Karpas-422 (cell line): ENCODE measurements around the gene SPDYE3. TPM values are rescaled to one million over a fixed set of nuclear protein-coding genes. Genes with fewer than 3 reads are reported as not detected.

ENCODE experiments used
- DNase-seq: peaks from one replicate; pipeline ENCODE4 v3.0.0-alpha.2; 2015
- H2AFZ ChIP-seq: fragments of 200-600 bp; sonication (generic); 2 replicates; pipeline ENCODE4 v1.6.1; 2014; ENCODE audit warnings: antibody characterized with exemption, low read length, mixed read lengths
- H3K27ac ChIP-seq: fragments of 200-600 bp; sonication (generic); 2 replicates; pipeline ENCODE4 v1.5.1; 2014; ENCODE audit warnings: mild to moderate bottlenecking, low read length, moderate library complexity
- H3K27me3 ChIP-seq: fragments of 200-600 bp; sonication (generic); 2 replicates; pipeline ENCODE4 v1.6.1; 2014; ENCODE audit warnings: low read length, mixed read lengths
- H3K36me3 ChIP-seq: fragments of 200-600 bp; sonication (generic); 2 replicates; pipeline ENCODE4 v1.6.1; 2014; ENCODE audit warnings: low read length, mixed read lengths; ENCODE audit not compliant: insufficient read depth
- H3K4me1 ChIP-seq: fragments of 200-600 bp; sonication (generic); 2 replicates; pipeline ENCODE4 v1.6.1; 2014; ENCODE audit warnings: mild to moderate bottlenecking, low read length, mixed read lengths
- H3K4me2 ChIP-seq: fragments of 200-600 bp; sonication (generic); 2 replicates; pipeline ENCODE4 v1.6.1; 2014; ENCODE audit warnings: low read length, low read depth, mild to moderate bottlenecking; ENCODE audit not compliant: poor library complexity, severe bottlenecking
- H3K4me3 ChIP-seq: fragments of 200-600 bp; sonication (generic); 2 replicates; pipeline ENCODE4 v1.5.1; 2014; ENCODE audit warnings: mild to moderate bottlenecking, antibody characterized with exemption, low read length, mixed read lengths
- H3K79me2 ChIP-seq: fragments of 200-600 bp; sonication (generic); 2 replicates; pipeline ENCODE4 v1.6.1; 2014; ENCODE audit warnings: mild to moderate bottlenecking, low read length, mixed read lengths
- H3K9ac ChIP-seq: fragments of 200-600 bp; sonication (generic); 2 replicates; pipeline ENCODE4 v1.6.0; 2014; ENCODE audit warnings: low read length
- H3K9me2 ChIP-seq: fragments of 200-600 bp; sonication (generic), shearing (Covaris generic); replicated peaks from 2 replicates; pipeline ENCODE4 v1.6.0; 2014; ENCODE audit warnings: mild to moderate bottlenecking, low read length, moderate library complexity; ENCODE audit not compliant: insufficient read depth
- H3K9me3 ChIP-seq: fragments of 300-700, 200-600 bp; sonication (generic); 2 replicates; pipeline ENCODE4 v1.6.1; 2014; ENCODE audit warnings: low read length, mixed read lengths
- H4K20me1 ChIP-seq: fragments of 200-600 bp; sonication (generic); 2 replicates; pipeline ENCODE4 v1.6.1; 2014; ENCODE audit warnings: mild to moderate bottlenecking, antibody characterized with exemption, low read length, low read depth; ENCODE audit not compliant: insufficient read depth
- small RNA-seq: library from RNA; depleted of rRNA; stranded (forward); fragments of <200 nt; gene quantifications from one replicate; pipeline ENCODE3, GENCODE V24; 2014
- total RNA-seq: library from RNA; depleted of rRNA; stranded (reverse); fragments of >200 nt; shearing (Covaris generic); gene quantifications from 2 replicates; pipeline ENCODE4 v1.2.3, GENCODE V29; 2014; ENCODE audit warnings: low replicate concordance; rRNA removed

SPDYE3 gene
- total RNA-seq, 1 experiment from 2014 or later = not detected

DNA sequence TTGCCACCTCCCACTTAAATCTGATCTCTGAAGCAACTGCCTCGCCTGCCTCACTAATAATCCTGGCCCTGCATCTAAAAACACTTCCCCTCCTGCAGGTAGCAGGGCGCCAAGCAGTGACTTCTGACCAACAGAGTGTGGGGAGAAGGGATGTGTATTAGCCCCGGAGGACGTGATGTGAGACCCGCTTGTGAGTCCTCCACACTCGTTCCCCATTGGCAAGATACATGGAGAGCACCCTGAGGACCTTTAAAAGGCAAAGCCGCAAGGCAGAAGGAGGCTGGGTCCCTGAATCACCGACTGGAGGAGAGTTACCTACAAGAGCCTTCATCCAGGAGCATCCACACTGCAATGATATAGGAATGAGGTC lies 59.7 kb downstream of the SPDYE3 start:
- Histone ChIP-seq H2AFZ (no peak overlapping the region), H3K36me3 (peaks cover 9% of the 10 kb centered on the region; the same call in 1 of the 2 replicates), H3K4me1 (peaks cover 57% of the 10 kb centered on the region), H3K9ac (peak overlapping the region; percentile 24), H3K4me2 (no peak overlapping the region), H3K9me3 (no peaks in the 10 kb centered on the region), H3K27ac (peak overlapping the region; percentile 96), H4K20me1 (no peaks in the 10 kb centered on the region), H3K4me3 (no peak overlapping the region), H3K27me3 (no peaks in the 10 kb centered on the region), H3K9me2 (no peaks in the 10 kb centered on the region), H3K79me2 (no peaks in the 10 kb centered on the region)
- no peak for DNase-seq

DNA sequence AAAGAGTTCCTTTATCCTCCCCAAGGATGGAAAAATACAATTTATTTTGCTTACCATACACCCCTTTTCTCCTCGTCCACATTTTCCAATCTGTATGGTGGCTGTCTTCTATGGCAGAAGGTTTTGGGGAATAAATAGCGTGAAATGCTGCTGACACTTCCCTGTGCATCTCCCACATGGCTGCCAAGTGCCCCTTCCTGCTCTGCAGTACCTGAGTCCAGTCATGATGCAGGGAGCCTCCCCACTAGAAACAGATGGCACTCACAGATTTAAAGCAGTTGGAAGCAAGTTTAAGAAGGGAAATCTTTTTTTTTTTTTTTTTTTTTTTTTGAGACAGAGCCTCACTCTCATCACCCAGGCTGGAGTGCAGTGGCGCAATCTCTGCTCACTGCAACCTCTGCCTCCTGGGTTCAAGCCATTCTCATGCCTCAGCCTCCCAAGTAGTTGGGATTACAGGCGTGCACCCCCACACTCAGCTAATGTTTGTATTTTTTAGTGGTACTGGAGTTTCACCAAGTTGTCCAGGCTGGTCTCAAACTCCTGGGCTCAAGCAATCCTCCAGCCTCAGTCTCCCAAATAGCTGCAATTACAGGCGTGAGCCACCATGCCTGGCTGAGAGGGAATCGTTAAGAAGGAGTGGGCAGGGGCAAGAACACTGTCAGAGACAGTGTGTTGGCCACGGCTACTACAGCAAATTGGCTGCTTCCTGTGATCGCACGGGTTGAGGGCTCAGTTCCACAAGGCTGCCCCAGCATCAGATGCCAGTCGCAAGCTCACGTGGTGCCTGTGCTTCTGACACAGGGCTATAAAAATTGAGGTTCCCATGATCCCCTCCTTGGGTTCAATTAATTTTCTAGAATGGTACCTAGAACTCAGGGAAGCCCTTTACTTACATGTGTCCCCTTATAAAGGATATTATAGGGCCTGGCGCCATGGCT lies 60.4 kb downstream of the SPDYE3 start:
- no peak overlapping the region for H3K4me3 ChIP-seq
- H3K4me2 ChIP-seq = peak overlapping the region; percentile 59
- H4K20me1 ChIP-seq = no peaks in the 10 kb centered on the region
- peak; percentile 66 for DNase-seq
- no peaks in the 10 kb centered on the region for H3K9me2 ChIP-seq
- no peaks in the 10 kb centered on the region for H3K9me3 ChIP-seq
- no peak overlapping the region for H2AFZ ChIP-seq
- H3K27ac ChIP-seq = peak overlapping the region; percentile 96
- H3K79me2 ChIP-seq = no peaks in the 10 kb centered on the region
- H3K27me3 ChIP-seq = no peaks in the 10 kb centered on the region
- H3K4me1 ChIP-seq = peaks cover 62% of the 10 kb centered on the region
- H3K36me3 ChIP-seq = peaks cover 7% of the 10 kb centered on the region; the same call in 1 of the 2 replicates
- peak overlapping the region; percentile 72 for H3K9ac ChIP-seq

DNA sequence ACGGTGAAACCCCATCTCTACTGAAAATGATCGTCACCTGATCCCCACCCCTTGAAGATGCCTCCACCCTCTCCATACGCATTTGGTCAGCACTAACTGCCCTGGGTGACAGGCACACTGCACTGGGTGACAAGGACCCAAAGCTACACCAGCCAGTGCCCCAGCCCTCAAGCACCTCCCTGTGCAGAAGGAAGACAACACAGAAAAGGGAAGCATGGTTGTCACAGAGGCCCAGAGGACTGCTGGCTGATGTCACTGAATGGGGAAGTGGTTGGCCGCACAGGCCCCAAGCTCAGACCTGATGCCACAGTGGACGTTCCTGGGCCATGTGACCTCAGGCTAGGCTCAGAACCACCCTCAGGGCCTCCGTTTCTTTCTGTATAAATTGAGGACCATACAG lies 61.6 kb downstream of the SPDYE3 start:
- Histone ChIP-seq H3K27ac (peak overlapping the region; percentile 96), H3K36me3 (no peaks in the 10 kb centered on the region), H3K9ac (peak overlapping the region; percentile 72), H4K20me1 (no peaks in the 10 kb centered on the region), H2AFZ (no peak overlapping the region; the same call in 1 of the 2 replicates), H3K4me2 (peak overlapping the region; percentile 59), H3K79me2 (no peaks in the 10 kb centered on the region), H3K4me3 (no peak overlapping the region), H3K4me1 (peaks cover 62% of the 10 kb centered on the region), H3K27me3 (no peaks in the 10 kb centered on the region), H3K9me3 (no peaks in the 10 kb centered on the region), H3K9me2 (no peaks in the 10 kb centered on the region)
- peak; percentile 92 for DNase-seq

DNA sequence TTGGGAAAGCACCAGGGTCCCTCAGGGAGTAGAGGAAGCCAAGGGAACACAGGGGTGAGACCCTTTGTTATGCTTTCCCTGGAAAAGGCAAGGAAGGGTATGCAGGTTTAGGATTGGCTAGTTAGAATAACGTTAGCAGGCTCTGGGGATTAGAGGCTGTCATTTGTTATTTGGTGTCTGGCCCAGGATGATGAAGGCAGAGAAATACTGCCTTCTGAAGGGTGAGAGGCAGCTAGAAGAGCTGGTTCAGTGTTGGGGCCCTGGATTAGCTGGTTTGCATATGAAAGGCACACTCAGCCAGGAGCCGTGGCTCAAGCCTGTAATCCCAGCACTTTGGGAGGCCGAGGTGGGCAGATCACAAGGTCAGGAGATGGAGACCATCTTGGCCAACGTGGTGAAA lies 62.8 kb downstream of the SPDYE3 start:
- peaks cover 59% of the 10 kb centered on the region for H3K4me1 ChIP-seq

DNA sequence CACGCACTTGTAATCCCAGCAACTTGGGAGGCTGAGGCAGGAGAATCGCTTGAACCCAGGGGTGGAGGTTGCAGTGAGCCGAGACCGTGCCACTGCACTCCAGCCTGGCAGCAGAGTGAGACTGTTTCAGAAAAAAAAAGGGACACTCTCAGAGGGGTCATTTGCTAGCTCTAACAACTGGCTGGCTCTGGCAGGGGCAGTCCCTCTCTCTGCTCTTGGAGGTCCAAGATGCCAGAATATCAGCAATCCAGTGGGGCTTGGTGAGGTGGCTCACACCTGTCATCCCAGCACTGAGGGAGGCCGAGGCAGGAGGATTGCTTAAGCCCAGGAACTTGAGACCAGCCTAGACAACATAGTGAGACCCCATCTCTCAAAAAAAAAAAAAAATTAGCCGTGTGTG lies 63.2 kb downstream of the SPDYE3 start:
- DNase-seq = no peak
- Histone ChIP-seq H3K4me3 (no peak overlapping the region), H3K4me2 (no peak overlapping the region), H3K4me1 (peaks cover 56% of the 10 kb centered on the region), H3K27ac (no peak overlapping the region), H3K9ac (no peak overlapping the region), H3K79me2 (no peaks in the 10 kb centered on the region), H3K9me3 (no peaks in the 10 kb centered on the region), H4K20me1 (no peaks in the 10 kb centered on the region), H3K9me2 (no peaks in the 10 kb centered on the region), H2AFZ (no peak overlapping the region), H3K36me3 (no peaks in the 10 kb centered on the region), H3K27me3 (no peaks in the 10 kb centered on the region)

More for the DNA sequence above, 62.8 kb downstream of the SPDYE3 start:
- Histone ChIP-seq H3K4me3 (no peak overlapping the region), H3K4me2 (peak overlapping the region; percentile 11), H3K79me2 (no peaks in the 10 kb centered on the region), H3K9ac (0 out of 2 replicates have a peak overlapping the region, but pooled peaks have one; percentile 38), H4K20me1 (no peaks in the 10 kb centered on the region), H3K36me3 (no peaks in the 10 kb centered on the region), H2AFZ (no peak overlapping the region), H3K27me3 (no peaks in the 10 kb centered on the region), H3K9me2 (no peaks in the 10 kb centered on the region), H3K9me3 (no peaks in the 10 kb centered on the region), H3K27ac (peak overlapping the region; percentile 96)
- no peak for DNase-seq

DNA sequence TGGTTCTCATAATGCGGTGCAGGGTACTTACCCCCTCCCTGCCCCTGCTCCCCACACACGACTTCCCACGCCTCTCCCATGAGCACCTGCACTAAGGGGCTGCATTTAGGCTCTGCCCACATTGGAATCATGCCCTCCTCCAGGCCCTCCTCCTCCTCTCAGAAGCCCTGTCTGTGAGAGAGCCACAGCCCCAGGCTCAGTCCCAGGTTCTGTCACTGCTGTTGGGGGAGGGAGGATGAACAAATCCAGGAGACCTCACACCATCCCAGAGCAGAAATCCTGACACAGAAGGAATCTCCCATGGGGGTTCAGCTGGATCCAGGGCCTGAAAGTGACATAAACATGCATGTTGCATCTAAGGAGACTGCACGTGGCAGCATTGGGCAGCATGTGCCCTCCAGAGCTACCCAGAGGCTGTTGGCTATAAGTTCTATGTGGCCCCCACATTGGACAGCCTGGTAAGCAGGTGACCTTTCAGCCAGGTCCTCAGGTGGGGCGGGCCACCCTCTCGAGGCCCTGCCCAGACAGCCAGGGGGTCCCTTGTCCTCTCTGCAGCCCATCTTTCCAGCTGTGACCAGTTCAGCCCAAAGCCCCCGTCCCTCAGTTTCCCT lies 64.2 kb downstream of the SPDYE3 start:
- Histone ChIP-seq H3K79me2 (no peaks in the 10 kb centered on the region), H3K9me3 (no peaks in the 10 kb centered on the region), H3K36me3 (no peaks in the 10 kb centered on the region), H4K20me1 (no peaks in the 10 kb centered on the region), H3K4me3 (no peak overlapping the region), H3K9me2 (no peaks in the 10 kb centered on the region), H3K4me1 (peaks cover 47% of the 10 kb centered on the region), H3K27ac (no peak overlapping the region), H2AFZ (no peak overlapping the region), H3K9ac (0 out of 2 replicates have a peak overlapping the region, but pooled peaks have one; percentile 9), H3K4me2 (no peak overlapping the region), H3K27me3 (no peaks in the 10 kb centered on the region)
- DNase-seq = no peak

Small RNAs within 50 kb of the gene (small RNA-seq; reads per million reads assigned to genes)
- gene RF00019 = not detected

Other genes starting within 250 kb of the SPDYE3 start
- 17.6 and 20.8 TPM in 2 replicates for gene ZNF3, start 226.0 kb upstream of the SPDYE3 start, total RNA-seq
- 52.7 and 61.1 TPM in 2 replicates for gene COPS6, start 218.7 kb upstream of the SPDYE3 start, total RNA-seq
- 109 and 175 TPM in 2 replicates for gene MCM7, start 206.3 kb upstream of the SPDYE3 start, total RNA-seq
- gene AP4M1, start 206.1 kb upstream of the SPDYE3 start, total RNA-seq = 3.6 and 14.5 TPM in 2 replicates
- gene TAF6, start 188.3 kb upstream of the SPDYE3 start, total RNA-seq = 30.6 and 34.3 TPM in 2 replicates
- gene CNPY4, start 188.1 kb upstream of the SPDYE3 start, total RNA-seq = 13.0 and 16.6 TPM in 2 replicates
- gene MBLAC1, start 180.7 kb upstream of the SPDYE3 start, total RNA-seq = 1.4 TPM in 1 of 2 replicates, not detected in the other
- 171 and 292 TPM in 2 replicates for gene LAMTOR4, start 158.8 kb upstream of the SPDYE3 start, total RNA-seq
- gene TRAPPC14, start 149.0 kb upstream of the SPDYE3 start, total RNA-seq = 15.8 and 23.3 TPM in 2 replicates
- gene GAL3ST4, start 139.1 kb upstream of the SPDYE3 start, total RNA-seq = 0.11 TPM in 1 of 2 replicates, not detected in the other
- gene GPC2, start 130.3 kb upstream of the SPDYE3 start, total RNA-seq = 1.9 and 5.3 TPM in 2 replicates
- gene STAG3, start 129.8 kb upstream of the SPDYE3 start, total RNA-seq = 8.1 and 22.1 TPM in 2 replicates
- gene PVRIG, start 87.8 kb upstream of the SPDYE3 start, total RNA-seq = 1.6 and 2.7 TPM in 2 replicates
- 58.9 and 98.2 TPM in 2 replicates for gene PILRB, start 50.4 kb downstream of the SPDYE3 start, total RNA-seq
- gene PILRA, start 65.8 kb downstream of the SPDYE3 start, total RNA-seq = 2.3 and 2.4 TPM in 2 replicates
- gene ZCWPW1, start 121.0 kb downstream of the SPDYE3 start, total RNA-seq = 3.0 and 8.8 TPM in 2 replicates
- gene MEPCE, start 122.1 kb downstream of the SPDYE3 start, total RNA-seq = 28.4 and 40.4 TPM in 2 replicates
- 25.9 and 106 TPM in 2 replicates for gene PPP1R35, start 128.8 kb downstream of the SPDYE3 start, total RNA-seq
- gene SPACDR, start 156.6 kb downstream of the SPDYE3 start, total RNA-seq = 1.5 and 2.8 TPM in 2 replicates
- gene TSC22D4, start 171.5 kb downstream of the SPDYE3 start, total RNA-seq = 40.4 and 97.3 TPM in 2 replicates
- gene NYAP1, start 176.2 kb downstream of the SPDYE3 start, total RNA-seq = not detected in 2 replicates
- gene AGFG2, start 231.5 kb downstream of the SPDYE3 start, total RNA-seq = 5.7 and 6.7 TPM in 2 replicates